WI38 (cell line): ENCODE results near the gene ELOB.

ENCODE experiments used
- H3K4me3 ChIP-seq: 2 replicates; pipeline ENCODE4 v1.5.1; 2011; ENCODE audit warnings: low read depth, mild to moderate bottlenecking, control low read depth, low read length
- CTCF ChIP-seq: IDR thresholded peaks from 2 replicates; pipeline ENCODE4 v1.5.1; 2012; ENCODE audit warnings: low read depth, mild to moderate bottlenecking, control low read depth, low read length

Gene ELOB

GRCh38 chr16:2774161-2774891, 2.8 kb downstream of the ELOB start:
- no peak for TF ChIP-seq CTCF
- H3K4me3 ChIP-seq: no peak overlapping the region

DNA sequence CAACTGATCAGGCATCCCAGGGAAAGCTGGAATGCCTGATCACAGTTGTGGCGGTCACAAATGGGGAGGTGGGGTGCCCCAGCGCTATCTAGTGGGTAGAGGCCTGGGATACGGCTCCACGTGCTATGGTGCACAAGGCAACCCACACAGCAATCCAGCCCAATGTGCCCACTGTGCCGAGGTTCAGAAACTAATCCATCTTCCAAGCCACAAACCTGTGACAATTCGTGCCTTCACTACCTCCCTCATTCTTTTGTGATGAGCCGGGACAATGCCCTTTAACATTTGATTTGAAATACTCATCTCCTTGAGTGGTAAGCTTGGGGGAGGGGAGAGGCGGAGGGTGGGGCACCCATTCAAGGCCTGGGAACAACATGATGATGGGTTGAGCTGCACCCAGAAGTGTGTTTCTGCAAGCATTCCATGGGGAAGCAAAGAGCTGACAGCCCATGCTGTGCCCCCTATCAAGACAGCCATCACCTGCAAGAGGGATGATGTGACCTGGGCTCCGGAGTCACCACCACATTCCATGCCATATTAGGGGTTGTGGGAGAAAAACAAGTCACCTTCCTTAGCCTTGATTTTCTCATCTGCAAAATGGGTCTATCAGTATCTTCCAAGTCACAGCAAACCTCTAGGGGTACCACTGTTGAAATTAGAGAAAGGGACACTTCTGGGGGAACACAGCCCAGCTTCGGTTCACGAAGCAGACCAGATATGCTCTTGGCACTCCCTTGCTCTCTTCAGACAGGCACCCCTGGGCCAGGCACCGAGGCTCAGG, 3.7 kb downstream of the ELOB start:
- no peak for TF ChIP-seq CTCF
- no peak overlapping the region for H3K4me3 ChIP-seq

DNA sequence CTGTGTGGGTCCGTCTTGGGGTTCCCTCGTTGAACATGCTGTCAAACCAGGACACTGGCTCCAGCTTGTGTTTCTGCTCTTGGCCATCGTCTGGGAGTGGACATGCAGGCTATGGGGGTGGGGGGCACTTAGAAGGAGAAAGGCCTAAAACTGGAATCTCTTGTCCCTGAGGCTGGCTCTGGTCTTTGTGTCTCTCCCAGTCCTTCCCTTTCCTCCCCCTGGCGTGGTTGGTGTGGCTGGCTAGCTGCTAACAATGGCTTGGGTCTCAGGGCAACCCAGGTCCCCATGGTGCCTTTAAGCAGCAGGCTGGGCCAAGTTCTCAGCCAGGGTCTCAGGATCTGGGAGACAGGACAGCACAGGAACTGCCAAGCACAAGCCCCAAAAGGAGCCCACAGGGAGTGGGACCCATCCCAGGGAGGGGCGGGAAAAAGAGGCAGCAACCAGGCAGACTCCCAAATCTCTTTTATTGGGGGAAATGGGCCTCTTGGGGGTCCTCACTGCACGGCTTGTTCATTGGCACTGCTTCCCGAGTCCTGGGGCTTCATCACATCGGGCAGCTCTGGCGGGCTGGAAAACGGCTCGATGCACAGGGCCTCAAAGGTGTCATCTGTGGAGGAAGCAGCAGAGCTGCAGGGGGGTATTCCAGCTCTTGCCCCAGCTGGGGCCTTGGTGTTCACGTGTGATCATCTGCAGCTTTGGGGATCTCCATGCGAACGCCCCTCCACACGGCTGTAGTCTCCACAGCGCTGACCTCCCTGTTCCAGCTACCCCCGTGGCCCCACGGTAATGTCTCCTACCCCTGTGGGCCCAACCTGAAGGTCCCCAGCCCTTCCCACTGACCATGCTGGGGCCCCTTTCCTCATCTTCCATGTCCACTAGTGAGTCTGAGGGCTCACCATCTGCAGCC, 5.3 kb downstream of the ELOB start:
- no peak for TF ChIP-seq CTCF
- no peak overlapping the region for H3K4me3 ChIP-seq

DNA sequence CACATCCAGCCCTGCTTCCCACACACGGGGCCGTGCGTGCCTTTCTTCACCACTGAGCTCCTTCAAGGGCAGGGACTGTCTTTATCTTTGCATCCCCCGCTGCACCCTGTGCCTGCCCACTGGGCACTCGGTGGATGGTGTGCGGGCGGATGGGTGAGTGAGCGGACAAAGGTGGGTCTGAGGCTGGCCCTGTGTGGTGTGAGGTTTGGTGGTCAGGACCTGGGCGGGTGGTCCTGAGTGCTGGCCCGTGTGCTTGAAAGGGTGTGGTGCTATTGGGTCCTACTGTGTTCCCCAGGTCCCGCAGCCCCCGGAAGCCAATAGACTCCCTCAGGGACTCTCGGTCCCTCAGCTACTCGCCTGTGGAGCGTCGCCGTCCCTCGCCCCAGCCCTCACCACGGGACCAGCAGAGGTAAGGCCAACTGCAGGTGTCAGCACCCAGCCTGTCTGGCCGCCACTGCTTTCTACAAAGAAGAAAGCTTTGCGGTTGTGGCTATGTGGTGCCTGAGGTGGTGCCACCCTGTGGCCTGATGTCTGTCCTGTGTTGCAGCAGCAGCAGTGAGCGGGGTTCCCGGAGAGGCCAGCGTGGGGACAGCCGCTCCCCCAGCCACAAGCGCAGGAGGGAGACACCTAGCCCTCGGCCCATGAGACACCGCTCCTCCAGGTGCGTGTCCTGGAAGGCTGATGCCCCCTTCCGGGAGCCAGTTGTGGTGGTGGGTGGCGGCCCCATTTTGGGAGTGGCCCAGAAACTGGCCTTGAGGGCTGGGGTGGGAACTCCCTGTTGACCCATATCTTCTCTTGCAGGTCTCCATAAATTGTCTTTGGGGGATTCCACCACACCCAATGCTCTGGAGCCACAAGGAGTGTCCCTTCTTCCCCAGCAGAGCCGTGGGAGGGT, 6.8 kb downstream of the ELOB start:
- no peak overlapping the region for H3K4me3 ChIP-seq
- no peak for TF ChIP-seq CTCF

DNA sequence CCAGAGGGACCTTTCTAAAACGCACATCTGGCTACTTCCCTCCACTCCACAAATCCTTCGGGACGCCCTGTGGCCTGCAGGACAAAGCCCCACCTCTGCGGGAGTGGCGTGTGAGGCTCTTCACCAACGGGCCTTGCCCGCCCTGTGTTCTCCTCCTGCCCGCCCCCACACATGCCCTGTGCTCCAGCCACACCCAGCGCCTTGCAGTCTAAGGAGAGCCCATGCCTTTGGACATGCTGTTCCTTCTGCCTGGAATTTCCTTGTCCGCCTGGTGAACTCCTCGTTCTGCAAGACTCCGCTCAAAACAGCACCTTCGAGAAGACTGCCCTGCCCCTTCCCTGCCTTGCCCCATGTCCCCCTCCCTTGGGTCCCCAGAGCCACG, 7.4 kb downstream of the ELOB start:
- TF ChIP-seq CTCF: no peak
- H3K4me3 ChIP-seq: no peak overlapping the region

GRCh38 chr16:2769100-2769529, 8.0 kb downstream of the ELOB start:
- TF ChIP-seq CTCF: no peak
- no peak overlapping the region for H3K4me3 ChIP-seq
